Tibial artery (tissue), 4 donors: ENCODE results near the gene NPFFR1.
A peak's percentile ranks its signal among the peaks of the same experiment; 100 is the strongest.

Experiments
- DNase-seq, 2 donors: peaks; one replicate each; pipeline ENCODE4 v3.0.0-alpha.2; 2019
- H3K27ac ChIP-seq, 2 donors: fragments of 200-600 bp; sonication (generic) in 1 of 2; 1 replicate in 1 of 2; 2 replicates in 1 of 2; pipeline ENCODE4 v1.5.1; 2018 to 2019; ENCODE audit warnings: mild to moderate bottlenecking in 1 of 2
- H3K27me3 ChIP-seq, 2 donors: fragments of 200-600 bp; sonication (generic) in 1 of 2; one replicate each; pipeline versions ENCODE4 v1.5.1 to v1.6.0; 2016 to 2019
- H3K36me3 ChIP-seq, 3 donors: fragments of 200-600 bp; sonication (generic) in 2 of 3; one replicate each; pipeline ENCODE4 v1.5.1; 2016 to 2019; ENCODE audit warnings: mild to moderate bottlenecking in 2 of 3
- H3K4me1 ChIP-seq, 4 donors: fragments of 200-600 bp; sonication (generic) in 2 of 4; 1 replicate in 3 of 4; 2 replicates in 1 of 4; pipeline ENCODE4 v1.5.1; 2016 to 2019
- H3K4me3 ChIP-seq, 2 donors: fragments of 200-600 bp; sonication (generic) in 1 of 2; 1 replicate in 1 of 2; 2 replicates in 1 of 2; pipeline ENCODE4 v1.5.1; 2018 to 2019; ENCODE audit warnings: mild to moderate bottlenecking in 2 of 2
- H3K9me3 ChIP-seq, 3 donors: fragments of 200-600 bp; sonication (generic) in 1 of 3; one replicate each; pipeline ENCODE4 v1.5.1; 2016 to 2019
- intact Hi-C: fragments of 100-400 bp; cut with DNase I; formaldehyde crosslinking; loops from one replicate; pipeline ENCODE4 v1.15.0; 2023; ENCODE audit warnings: low total_unique reads
- TF ChIP-seq, protein P1 (sequence below), 2 experiments: fragments of 200-600 bp in 1 of 2; fragments of 450-650 bp in 1 of 2; IDR thresholded peaks; one replicate each; pipeline ENCODE4 v1.5.1; 2017 to 2019; ENCODE audit warnings: antibody characterized with exemption in 2 of 2, mild to moderate bottlenecking in 1 of 2, moderate library complexity in 1 of 2

The NPFFR1 gene

DNA sequence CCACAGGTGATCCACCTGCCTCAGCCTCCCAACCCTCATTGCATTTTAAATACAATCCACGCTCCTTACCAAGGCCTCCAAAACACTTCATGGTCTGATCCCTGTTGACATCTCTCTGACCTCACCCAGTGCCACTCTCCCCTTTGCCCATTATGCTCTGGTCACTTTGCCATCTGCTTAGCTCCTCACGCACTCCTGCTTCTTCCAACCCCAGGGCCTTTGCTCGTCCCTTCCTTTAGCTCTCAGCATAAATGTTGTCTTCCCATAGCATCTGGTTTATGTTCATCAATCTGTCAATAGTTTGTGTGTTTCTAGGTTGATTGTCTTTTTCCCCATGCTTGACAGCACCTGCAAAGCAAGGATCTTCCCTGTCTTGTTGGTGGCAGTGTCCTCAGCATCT is 14.1 kb downstream of the NPFFR1 start:
- Histone ChIP-seq H3K9me3 (no peaks in the 10 kb centered on the region), H3K4me1 (peaks cover 0 to 3% (median under 1%) of the 10 kb centered on the region in 4 donors), H3K27me3 (no peaks in the 10 kb centered on the region), H3K36me3 (no peaks in the 10 kb centered on the region), H3K4me3 (no peak overlapping the region), H3K27ac (no peak overlapping the region)
- DNase-seq = no peak
- TF ChIP-seq, protein P1, sequence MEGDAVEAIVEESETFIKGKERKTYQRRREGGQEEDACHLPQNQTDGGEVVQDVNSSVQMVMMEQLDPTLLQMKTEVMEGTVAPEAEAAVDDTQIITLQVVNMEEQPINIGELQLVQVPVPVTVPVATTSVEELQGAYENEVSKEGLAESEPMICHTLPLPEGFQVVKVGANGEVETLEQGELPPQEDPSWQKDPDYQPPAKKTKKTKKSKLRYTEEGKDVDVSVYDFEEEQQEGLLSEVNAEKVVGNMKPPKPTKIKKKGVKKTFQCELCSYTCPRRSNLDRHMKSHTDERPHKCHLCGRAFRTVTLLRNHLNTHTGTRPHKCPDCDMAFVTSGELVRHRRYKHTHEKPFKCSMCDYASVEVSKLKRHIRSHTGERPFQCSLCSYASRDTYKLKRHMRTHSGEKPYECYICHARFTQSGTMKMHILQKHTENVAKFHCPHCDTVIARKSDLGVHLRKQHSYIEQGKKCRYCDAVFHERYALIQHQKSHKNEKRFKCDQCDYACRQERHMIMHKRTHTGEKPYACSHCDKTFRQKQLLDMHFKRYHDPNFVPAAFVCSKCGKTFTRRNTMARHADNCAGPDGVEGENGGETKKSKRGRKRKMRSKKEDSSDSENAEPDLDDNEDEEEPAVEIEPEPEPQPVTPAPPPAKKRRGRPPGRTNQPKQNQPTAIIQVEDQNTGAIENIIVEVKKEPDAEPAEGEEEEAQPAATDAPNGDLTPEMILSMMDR (IDR thresholded peaks at IDR 0.05) = no peak
- intact Hi-C loops = no loop called here

DNA sequence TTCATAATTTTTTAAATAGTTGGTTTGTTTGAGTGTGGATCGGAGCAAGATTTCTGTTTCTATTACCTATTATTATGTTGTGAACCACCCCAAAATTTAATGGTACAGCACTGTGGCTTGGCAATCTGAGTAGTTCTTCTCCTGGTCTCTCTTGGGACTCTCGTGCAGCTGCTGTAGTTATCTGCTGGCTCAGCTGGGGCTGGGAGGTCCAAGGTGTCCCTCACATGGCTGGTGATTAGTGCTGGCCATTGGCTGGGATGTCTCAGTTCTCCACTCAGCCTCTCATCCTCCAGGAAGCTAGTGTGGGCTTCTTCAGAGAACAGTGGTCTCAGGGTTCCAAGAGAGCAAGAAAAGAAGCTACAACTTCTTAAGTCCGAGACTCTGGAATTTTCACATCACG is 15.4 kb downstream of the NPFFR1 start:
- H3K4me3 ChIP-seq = no peak overlapping the region
- no peaks in the 10 kb centered on the region for H3K9me3 ChIP-seq
- H3K36me3 ChIP-seq = no peaks in the 10 kb centered on the region
- no peak overlapping the region for H3K27ac ChIP-seq
- H3K4me1 ChIP-seq = peaks cover 0 to 3% (median 0%) of the 10 kb centered on the region in 4 donors
- DNase-seq = no peak
- intact Hi-C loops = no loop called here
- H3K27me3 ChIP-seq = no peaks in the 10 kb centered on the region
- TF ChIP-seq, protein P1 (IDR thresholded peaks at IDR 0.05) = no peak

DNA sequence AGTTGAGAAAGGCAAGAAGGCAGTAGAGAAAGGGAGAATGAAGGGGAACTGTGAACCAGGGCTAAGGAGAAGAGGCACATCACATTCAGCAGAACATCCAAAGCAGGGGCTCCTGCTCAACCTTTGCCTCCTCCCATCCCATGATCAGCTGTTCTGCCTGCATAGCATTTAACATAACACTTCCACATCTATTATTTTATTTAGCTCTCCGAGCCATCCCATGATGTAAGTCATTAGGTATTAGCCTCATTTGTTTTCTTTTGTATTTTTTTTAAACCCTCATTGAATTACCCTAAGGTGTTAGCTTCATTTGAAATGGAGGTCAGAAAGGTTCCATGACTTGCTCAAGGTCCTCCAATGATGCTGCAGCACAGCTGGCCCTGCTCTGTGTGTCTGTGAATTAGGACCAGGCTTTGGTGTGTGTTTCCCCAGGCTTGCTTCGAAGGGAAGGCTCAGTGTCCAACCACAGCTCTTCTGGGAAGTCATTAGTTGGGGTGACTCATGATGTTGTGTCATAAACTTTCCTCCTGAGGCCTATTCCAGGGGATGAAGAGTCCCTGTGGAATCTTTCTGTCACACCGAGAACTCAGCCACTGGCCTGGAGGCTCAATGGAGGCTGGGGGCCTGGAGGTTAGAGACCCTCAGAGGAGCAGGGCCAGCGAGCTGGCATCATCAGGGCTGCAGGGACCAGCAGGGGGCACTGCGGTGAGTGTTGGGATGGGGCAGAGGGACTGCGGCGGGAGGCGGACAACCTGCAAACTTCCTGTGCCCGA is 16.5 kb downstream of the NPFFR1 start:
- peak in 1 of 2 donors; percentile 53 for DNase-seq
- no peak overlapping the region for H3K4me3 ChIP-seq
- H3K36me3 ChIP-seq = no peaks in the 10 kb centered on the region
- H3K27ac ChIP-seq = no peak overlapping the region
- intact Hi-C loops = no loop called here
- peaks cover 0 to 3% (median 0%) of the 10 kb centered on the region in 4 donors for H3K4me1 ChIP-seq
- TF ChIP-seq, protein P1 (IDR thresholded peaks at IDR 0.05) = no peak
- no peaks in the 10 kb centered on the region for H3K27me3 ChIP-seq
- H3K9me3 ChIP-seq = no peaks in the 10 kb centered on the region

DNA sequence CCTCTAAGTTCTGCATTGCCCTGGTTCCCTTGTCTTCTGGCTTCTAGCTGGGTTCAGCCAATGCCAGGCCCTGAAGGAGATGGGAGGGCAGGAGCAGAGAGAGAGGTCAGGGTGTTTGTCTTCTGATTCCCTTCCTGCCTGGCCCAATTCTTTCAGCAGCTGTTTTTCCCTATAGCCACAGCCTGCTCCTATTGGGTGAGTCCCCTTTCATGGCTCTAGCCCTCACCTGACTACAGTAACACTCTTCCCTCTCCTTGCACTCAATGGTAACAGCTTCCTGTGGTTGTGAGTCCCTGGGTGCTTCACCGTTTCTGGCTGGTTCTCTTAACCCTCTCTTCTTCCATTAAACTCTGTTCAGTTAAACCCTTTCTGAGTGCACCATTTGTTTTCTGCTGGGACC is 17.1 kb downstream of the NPFFR1 start:
- DNase-seq = no peak
- intact Hi-C loops = no loop called here
- Histone ChIP-seq H3K4me3 (no peak overlapping the region), H3K27me3 (no peaks in the 10 kb centered on the region), H3K27ac (no peak overlapping the region), H3K36me3 (no peaks in the 10 kb centered on the region), H3K4me1 (peaks cover 0 to 3% (median 0%) of the 10 kb centered on the region in 4 donors), H3K9me3 (no peaks in the 10 kb centered on the region)
- TF ChIP-seq, protein P1 (IDR thresholded peaks at IDR 0.05) = no peak

DNA sequence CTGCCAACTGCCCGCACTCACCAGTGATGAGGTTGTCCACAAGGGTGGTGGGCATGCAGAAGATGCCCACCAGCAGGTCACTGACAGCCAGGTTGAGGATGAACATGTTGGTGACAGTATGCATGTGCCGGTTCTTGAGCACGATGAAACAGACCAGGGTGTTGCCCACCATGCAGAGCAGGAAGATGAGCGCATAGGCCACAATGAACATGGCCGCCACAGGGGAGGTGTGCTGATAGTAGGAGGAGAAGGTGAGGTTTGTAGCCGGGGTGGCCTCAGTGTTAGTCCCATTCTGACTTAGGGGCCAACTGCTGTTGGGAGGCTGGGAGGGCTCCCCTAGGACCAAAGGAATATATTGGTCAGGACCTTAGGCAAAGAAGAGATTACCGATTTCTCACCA is 17.7 kb downstream of the NPFFR1 start:
- no peaks in the 10 kb centered on the region for H3K9me3 ChIP-seq
- TF ChIP-seq, protein P1 (IDR thresholded peaks at IDR 0.05) = no peak
- no peaks in the 10 kb centered on the region for H3K36me3 ChIP-seq
- peaks cover 0 to 1% of the 10 kb centered on the region in 2 donors for H3K27me3 ChIP-seq
- DNase-seq = no peak
- peaks cover 0 to 3% (median 0%) of the 10 kb centered on the region in 4 donors for H3K4me1 ChIP-seq
- H3K27ac ChIP-seq = no peak overlapping the region
- H3K4me3 ChIP-seq = no peak overlapping the region
- intact Hi-C loops = no loop called here
